ENCODE measurements around the gene EGFLAM.

The EGFLAM gene

DNA sequence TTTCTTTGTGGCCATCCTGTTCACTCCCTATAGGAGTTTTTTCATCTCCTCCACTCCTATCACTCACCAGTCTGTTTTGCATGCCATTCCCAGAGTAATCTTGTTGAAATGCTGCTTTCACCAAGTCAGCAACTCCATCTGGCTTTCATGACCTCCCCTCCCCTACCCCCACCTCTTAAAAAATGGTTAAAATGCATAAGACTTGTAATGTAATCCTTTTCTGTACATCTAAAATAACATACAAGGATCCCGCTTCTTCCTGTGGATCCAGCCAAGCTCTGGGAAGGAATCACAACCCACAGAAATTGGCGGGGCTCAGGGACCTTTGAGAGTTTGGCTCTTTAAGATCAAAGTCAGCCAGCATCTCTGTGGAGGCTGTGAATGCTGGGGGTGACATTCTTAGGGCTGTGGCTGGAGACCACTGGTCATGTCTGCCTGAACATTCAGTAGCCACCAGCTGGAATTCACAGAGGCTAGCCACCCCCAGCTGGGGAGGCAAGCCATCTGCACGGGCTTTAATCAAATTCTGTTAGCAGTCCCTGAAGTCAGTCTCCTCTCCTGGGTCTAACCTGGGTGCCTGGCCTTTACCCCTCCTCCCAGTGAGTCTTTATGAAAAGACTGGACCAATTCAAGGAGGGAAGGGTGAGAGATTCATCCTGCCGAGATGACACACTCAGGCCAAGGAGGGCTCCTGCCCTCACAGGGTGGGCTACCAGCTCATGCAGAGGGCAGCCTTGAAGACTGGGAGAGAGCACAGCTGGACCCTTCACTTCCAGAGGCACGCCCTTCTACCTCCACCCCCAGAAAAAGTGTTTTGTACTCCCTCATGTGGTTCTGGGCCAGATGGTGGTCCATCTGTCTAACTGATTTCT, 165.2 kb downstream of the EGFLAM start:
- no peak for DNase-seq

DNA sequence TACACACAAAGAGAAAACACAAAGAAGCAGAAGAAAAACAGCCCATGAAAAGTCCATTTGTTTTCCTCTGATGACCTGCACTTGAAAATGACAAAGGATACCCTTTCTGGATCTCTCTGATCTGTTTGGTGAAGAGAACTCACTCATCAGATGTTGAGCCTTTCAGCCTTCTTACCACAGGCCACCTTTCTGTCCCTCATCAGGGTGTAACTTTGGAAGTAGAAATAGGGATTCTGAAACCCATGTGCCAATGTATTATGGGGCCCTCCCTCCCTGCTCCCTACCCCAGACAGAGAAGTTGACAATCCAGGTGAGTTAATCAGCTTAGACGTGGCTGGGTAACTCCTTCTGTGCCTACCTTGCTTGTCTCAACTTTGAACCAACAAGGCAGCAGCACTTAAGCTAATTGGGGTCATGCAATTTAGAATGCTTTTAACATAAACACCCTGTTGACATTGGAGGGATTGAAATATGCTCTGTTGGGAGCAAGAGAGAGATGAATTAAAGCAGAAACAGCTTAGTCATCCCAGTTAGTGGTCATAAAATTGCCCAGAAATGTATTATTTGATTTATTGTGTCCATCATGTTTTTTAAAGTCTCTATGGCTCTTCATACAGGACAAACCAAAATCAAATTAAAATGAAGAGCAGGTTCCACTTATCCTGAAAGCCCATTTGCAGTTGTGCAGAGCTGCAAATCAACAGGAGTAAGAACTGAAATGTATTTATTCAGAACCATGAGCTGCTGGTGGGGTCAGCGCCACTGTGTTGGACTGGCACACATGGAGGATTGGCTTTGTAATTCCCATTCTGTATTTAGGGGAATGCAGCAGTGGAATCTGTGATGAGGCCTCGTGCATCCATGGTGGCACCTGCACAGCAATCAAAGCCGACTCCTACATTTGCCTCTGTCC, 166.0 kb downstream of the EGFLAM start:
- DNase-seq = no peak

DNA sequence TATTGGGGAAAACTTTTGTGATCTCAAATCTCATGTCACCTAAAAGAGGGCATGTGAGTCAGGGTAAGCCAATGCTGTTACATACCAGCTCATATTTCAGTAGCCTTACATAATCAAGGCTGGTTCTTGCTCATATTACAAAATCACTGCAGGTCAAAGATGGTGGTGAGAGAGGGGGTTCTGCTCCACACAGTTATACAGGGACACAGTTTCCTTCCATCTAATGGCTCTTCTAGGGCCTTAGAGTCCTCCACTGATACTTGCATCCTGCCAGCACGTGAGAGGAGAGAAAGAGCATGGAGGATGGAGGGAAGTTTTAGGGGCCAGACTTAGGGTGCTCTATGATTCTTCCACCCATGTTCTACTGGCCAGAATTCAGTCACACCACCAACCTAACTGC, 168.1 kb downstream of the EGFLAM start:
- no peak for DNase-seq

DNA sequence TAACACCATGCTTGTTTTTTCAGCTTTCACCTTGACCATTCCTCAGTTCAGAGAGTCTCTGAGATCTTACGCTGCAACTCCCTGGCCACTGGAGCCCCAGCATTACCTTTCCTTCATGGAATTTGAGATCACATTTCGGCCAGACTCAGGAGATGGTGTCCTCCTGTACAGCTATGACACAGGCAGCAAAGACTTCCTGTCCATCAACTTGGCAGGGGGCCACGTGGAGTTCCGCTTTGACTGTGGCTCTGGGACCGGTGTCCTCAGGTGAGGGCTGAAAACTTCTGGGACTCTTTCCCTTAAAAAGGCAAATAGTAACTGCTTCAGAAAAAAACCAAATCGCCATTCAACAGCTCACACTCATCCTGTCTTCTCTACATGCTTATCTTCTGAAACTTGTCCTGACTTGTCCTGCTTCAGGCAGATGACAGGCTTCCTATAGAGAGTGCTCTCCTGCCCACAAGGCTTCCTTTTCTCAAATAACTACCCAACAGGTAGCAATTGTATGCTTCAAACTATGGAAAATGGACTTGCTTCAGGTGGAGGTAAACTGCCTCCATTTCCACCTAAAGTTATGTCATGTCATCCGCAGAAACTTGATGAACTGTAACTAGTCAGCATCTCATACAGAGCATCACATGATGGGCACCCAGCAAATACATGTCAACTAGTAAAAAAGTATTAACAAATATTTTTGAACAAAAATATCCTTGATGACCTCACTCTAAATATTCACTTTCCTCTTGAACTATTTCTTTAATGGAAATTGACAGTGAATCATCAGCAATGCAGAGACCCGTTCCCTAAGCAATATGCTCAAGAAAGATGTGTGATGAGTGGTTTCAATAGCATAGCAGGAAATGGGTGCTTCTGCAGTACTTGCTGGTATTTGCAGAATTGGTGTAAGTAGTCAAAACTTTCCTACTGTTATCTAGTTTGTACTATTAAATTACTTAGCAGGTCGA, 168.9 kb downstream of the EGFLAM start:
- DNase-seq = no peak

DNA sequence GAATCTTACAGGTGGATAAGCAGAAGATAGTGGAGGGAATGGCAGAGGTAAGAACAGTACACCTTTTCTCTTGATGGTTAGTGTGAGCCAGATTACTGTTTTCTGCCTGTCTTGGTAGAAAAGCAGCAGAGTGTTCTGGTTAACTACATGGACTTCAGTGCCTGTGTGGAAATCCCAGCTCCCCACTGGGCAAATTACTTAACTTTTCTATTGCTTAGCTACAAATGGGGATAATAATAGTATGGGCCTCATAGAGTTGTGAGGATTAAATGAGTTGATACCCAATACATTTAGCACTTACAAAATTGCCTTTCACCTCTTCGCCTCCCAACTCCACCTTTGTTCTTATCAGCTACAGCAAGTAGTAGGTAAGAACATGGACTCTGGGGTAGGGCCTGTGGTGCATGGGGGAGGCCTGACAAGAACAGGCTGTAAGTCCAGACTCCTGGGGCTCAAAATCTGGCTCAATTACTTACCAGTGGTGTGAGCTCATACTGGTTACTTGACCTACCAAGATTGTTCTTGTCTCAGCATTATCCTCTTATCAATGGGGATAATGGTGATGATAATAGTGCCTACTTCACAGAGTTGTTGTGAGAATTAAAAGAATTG, 173.0 kb downstream of the EGFLAM start:
- DNase-seq = no peak

DNA sequence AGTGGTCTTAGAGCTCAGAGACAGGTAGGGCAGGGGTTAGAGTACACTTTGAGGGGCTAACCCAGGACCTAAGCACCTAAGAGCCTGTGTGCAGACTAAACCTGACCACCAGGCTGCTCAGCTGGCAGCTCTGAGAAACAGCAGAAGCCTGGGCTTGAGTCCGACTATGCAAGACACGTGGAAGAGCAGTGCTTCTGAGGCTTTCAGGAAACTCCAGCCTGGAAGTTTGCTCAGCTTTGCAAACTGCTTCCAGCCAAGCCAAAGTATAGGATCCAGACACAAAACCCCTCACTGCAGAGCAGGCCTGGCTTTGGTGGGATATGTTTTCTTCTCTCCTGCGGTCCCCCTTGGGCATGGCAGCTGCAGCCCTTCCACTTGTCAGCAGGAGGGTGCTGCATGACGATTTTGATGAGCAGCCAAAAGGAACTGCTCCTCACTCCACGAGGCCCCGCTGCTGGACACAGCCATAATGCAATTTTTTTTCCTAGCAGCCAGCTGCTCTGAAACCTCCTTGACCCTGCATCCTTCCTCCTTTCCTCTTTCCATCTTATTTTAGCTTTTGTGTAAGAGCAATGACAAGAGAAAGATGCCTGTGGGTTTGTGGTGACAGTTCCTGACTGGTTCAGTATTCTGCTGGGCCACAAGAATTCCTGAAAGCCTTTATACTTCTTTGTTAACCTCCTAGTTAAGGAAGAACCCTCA, 175.0 kb downstream of the EGFLAM start:
- DNase-seq = no peak

DNA sequence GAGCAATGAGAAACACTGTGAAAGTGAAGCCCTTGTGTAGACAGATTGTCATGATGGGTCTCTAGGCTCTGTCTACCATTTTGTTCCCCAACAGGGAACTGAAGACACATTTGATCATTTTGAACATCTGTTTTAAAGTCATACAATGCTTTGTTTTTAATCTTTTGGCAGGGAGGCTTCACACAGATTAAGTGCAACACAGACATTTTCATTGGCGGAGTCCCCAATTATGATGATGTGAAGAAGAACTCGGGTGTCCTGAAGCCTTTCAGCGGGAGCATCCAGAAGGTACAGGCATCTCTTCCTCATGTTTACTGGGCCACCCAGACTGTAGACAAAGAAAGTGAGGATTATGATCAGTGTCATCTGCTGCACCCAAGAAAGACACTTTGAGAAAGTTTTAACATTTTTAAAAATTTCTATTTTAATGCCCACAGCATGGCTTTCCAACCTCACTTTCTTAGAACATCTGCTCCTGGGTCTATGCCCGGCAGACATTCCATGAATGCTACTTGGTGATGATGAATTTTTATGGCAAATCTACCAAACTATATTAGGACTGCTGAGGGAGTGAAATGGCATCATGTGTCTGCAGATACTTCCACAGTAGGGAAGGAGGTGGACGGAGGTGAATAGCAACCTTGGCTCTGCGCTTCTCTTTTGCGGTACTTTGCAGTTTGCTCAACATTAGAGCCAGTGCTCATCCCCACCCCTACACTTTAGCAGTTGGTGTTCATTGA, 176.8 kb downstream of the EGFLAM start:
- DNase-seq = no peak

DNA sequence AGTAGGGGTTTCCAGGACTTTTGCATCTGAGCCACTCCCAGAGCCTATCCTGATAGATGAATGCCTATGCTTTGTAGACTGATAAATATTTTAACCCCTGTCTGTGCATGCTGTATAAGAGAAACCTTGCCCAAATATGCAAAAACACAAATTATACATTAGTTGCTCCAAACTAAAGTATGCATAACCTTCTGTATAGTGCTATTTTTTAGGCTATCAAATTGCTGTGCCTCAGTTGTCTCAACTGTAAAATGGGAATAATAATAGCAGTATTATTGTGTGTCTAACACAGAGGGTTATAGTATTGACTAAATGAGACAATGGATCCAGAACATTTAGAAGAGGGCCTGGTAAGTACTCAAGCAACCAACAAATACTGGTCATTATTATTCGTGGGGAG, 180.4 kb downstream of the EGFLAM start:
- no peak for DNase-seq

DNA sequence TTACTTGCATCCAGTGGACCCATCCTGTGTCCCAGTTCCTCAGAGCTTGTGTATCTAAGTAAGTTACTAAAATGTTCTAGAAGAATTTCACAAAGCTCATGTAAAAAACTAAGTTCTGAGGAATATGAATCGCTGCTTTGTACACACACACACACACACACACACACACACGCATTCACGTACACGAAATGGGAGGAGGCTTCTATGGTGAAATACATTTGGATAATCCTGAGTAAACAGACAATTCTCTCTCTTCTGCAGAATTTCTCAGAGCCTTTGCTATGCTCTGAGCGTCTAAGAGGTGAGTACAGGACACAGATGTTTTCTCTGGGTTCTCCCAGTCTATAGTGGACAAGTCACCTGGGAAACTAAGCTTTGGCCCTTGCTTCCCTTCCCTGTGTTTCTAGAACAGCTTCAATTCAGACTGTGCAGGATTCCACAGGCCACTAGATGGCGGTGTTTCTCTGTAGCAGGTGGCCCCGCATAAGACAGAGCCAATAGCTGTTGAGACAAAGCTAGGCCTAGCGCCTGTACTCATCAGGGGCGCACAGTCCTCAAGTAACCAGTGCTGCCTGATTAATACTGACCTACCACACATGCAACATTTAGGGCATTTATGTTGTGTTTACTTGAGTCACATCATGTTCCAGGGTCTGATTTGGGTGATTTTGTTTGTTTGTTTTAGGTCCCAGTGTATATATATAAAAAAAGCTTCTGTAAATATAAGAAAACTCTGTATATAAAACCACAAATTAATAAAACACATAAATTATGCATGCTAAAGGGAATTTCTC, 183.3 kb downstream of the EGFLAM start:
- peak; percentile 90 to 95 (median 92) for DNase-seq

DNA sequence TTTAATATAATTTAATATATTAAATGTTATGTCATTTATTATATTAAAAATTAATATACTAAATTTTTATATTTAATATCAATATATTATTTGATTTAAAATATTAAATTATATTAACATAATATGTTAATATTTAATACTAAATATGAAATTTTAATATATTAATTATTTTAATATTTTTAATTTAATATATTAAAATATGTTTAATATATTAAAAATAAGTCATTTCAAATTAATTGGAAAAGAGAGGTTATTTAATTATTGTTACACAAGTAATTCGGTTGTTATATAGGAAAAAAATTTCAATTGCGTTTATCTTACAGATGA, 183.9 kb downstream of the EGFLAM start:
- DNase-seq = no peak

DNA sequence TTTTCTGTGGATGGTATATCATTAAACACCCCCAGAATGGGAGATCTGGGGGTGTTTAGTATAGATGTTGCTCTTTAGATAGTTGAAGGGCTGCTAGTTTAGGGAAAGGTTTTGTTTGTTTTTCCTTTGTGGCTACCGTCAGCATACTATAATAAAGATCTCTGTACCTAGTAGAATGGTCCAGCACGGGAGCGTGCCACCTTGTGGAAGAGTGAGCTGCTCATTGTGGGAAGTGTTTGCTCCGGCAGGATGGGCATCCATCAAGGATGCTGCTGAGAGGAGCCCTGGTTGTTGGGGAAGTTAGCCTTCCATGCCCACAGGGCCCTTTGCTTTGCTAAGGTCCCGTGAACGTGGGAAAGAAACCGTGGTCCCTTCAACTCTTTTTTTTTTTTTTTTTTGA, 185.0 kb downstream of the EGFLAM start:
- no peak for DNase-seq

DNA sequence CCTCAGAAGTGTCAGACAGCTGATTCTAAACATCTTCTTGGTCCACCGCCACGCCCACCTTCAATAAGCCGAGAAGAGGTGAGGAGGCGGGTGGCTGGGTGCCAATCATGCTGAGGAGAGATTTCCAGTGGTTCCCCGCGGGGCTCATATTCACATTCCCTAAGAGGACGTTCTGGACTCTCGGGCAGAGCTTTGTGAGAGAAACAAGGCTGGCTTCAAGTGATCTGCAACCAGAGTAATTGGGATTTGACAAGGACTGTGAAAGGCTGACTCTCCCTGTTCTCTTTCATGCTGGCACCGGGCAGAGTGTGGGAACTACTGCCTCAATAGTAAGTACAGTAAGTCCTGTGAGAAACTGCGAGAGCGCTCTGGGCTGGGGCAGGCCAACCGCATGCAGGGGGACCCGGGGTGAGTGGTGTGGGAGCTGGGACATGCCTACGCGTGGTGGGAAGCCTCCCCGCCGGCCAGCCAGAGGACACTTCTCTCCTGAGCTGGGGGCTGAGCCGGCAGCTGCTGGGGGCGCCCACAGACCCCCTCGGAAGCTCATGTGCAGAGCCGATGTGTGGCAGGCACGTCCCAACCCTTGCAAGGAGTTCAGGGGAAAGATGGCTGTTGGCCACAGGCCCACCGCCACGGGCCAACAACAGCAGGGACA, 187.1 kb downstream of the EGFLAM start:
- DNase-seq = no peak

DNA sequence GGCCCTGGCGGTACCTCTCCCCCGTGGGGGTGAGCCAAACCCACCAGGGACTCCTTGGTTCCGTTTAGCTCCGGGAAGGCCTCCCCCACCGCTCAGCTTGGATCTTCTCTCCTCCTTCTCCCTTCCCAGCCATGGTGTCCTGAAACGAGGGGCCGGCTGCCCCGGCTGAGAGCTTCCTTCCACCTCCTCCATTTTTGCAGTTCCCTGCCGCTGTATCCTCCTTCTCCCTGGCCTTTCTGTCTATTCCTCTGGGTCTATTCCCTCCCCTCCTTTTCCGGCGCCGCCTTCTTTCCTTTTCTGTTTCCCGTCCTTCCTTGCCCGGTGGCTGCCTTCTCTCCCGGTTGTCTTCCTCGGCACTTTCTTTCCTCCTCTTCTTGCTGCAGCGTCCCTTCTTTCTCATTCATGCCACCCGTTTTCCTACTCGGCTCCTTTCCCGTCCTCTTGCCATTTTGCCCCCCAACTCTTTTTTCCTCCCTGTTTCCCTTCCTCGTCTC, 187.7 kb downstream of the EGFLAM start:
- no peak for DNase-seq

DNA sequence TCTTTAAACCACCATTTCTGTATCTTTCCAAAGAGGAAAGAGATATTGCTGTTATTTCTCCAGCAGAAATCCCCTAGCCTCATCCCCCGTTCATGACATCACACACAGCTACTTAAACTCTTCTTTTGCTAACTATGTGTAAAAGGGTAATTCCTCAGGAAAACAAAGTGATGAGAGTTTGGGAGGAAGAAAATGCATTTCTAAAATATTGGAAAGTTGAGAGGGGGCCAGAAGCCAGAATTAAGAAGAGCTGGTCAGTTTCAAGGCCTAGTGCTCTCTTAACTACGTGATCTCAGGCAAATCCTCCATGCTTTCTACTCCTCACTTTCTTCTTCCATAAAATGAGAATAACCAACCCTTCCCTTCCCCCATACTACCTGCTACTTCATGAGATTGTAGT, 188.7 kb downstream of the EGFLAM start:
- DNase-seq = peak in 2 of 3 donors; percentile 12 to 17

DNA sequence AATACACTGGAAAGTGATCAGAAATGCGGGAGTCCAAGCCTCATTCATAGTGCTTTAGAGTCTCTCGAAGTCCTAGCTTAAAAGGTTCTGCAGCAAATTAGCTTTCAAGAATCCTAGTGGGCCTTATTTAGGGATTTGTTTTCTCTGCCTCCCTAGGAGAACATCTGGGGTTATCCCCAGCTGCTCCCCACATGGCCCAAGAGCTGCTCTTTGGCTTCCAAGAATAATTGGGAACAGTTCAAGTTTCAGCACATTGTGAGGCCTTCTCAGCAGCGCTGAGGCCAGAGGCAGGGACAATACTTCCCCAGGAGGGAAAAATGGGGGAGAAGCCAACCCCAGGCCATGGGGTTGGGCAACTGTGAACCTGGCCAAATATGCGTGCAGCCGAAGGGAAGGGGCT, 189.4 kb downstream of the EGFLAM start:
- no peak for DNase-seq

DNA sequence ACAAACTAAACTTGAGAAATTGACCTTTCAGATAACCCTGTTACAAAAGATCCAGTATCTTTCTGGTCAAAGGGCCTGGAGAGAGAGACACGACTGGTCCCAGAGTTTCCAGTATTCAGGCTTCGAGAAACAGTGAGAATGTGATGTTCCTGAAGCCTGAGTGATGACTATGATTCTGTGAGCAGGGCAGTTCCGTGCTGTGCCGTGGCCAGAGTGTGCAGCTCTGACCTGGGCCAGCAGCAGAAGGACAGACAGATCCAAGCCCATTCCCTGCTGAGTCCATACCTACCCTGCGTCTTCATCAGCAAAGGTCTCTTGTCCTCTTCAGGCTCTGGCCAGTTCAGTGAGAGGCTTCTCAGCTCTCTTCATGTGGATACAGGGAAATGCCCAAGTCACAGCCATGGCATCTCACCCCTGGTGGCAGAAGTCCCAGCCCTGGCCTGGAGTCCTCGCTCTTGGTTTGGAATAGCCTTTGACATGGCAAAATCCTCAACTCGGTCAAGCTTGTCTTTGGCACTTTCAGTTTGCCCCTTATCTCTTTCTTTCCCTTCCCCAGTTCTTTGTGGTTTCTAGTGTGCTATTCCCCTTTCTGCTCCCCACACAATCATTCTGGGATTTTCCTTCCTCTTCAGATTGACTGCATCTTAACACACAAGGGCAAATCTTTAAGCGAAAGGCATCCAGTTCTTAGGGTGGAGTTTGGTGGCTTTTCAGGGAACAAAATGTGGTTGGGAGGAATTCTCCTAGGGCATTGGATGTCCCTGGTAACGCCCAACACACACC, 190.4 kb downstream of the EGFLAM start:
- DNase-seq = peak in 2 of 3 donors; percentile 7

DNA sequence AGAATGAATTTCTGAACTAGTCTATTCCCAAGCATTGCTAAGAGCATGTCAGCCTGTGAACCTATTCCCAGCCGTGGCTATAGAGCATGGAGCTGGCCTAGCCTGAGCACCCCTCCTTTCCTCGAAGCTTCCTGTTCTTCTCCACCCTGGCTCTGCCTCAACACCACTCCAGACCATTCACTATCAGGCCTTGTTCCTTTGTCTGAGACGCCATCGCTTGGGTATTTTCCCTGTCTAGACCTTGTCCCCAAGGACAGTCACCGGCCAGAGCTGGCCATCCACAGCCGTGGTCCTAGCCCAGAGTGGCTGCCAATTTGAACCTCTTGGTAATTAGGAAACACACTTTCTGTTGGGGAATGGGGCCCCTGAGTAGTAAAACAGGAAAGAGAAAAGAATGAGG, 192.3 kb downstream of the EGFLAM start:
- DNase-seq = no peak

DNA sequence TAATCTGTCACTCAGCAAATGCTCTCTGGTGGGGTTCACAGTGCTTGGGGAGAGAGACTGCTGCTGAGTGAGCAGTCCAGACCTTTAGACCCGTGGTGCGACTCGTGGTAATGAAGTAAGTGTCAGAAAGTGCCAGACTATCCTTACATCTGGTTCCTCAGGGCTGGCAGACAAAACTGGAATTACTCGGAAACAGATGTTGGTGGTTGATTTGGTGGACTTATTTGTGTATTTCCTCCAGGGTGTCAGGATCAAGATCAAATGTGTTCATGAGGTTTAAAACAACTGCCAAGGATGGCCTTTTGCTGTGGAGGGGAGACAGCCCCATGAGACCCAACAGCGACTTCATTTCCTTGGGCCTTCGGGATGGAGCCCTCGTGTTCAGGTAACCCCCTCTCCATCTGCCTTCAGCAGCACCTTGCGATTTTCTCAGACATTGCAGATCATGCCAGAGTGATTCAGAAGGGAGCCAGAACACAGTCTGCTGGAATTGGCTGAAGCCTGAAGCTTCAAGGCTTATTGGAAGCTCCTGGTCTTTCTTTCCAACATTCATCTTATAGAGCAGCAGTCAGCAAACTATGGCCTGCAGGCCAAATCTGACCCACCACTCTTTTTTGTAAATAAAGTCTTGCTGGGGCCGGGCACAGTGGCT, 192.8 kb downstream of the EGFLAM start:
- DNase-seq = no peak

All from suppressor macrophage treated with lipopolysaccharide for 1 hour (primary cell).